NK-92 treated with Interleukin-12 subunit alpha and Interleukin-12 subunit beta, amount 100 ng/mL, for 24 hours (cell line): Measurements from ENCODE around the gene CCDC85C.

Source experiments
- DNase-seq: peaks from one replicate; lab custom pipeline; 2025; lab: John Stamatoyannopoulos, UW

The CCDC85C gene

GRCh38 chr14:99605299-99605961 lies 1.4 kb upstream of the CCDC85C start:
- DNase-seq: no peak

GRCh38 chr14:99604766-99605298 lies 825 bp upstream of the CCDC85C start:
- DNase-seq: no peak

GRCh38 chr14:99604278-99604765 lies 315 bp upstream of the CCDC85C start:
- no peak for DNase-seq

GRCh38 chr14:99602788-99603415 lies 1.1 kb downstream of the CCDC85C start:
- no peak for DNase-seq

- no peak for DNase-seq
These were observed 1.8 kb downstream of the CCDC85C start for GRCh38 chr14:99602054-99602787.

- no peak for DNase-seq
These were observed 2.6 kb downstream of the CCDC85C start for GRCh38 chr14:99601361-99601831.

GRCh38 chr14:99600232-99600888 lies 3.6 kb downstream of the CCDC85C start:
- DNase-seq: no peak

- no peak for DNase-seq
These were observed 4.6 kb downstream of the CCDC85C start for GRCh38 chr14:99599393-99599792.

GRCh38 chr14:99598774-99599173 lies 5.2 kb downstream of the CCDC85C start:
- DNase-seq: no peak

- no peak for DNase-seq
These were observed 6.0 kb downstream of the CCDC85C start for GRCh38 chr14:99597911-99598600.

- DNase-seq: no peak
These were observed 7.2 kb downstream of the CCDC85C start for GRCh38 chr14:99596772-99597171.

GRCh38 chr14:99596071-99596627 lies 7.9 kb downstream of the CCDC85C start:
- DNase-seq: no peak

GRCh38 chr14:99595524-99595923 lies 8.5 kb downstream of the CCDC85C start:
- DNase-seq: no peak

- DNase-seq: no peak
These were observed 9.0 kb downstream of the CCDC85C start for GRCh38 chr14:99595034-99595433.

- DNase-seq: no peak
These were observed 9.8 kb downstream of the CCDC85C start for GRCh38 chr14:99593971-99594841.

- DNase-seq: no peak
These were observed 10.9 kb downstream of the CCDC85C start for GRCh38 chr14:99592933-99593753.

GRCh38 chr14:99592394-99592793 lies 11.6 kb downstream of the CCDC85C start:
- DNase-seq: no peak

GRCh38 chr14:99590746-99591555 lies 13.1 kb downstream of the CCDC85C start:
- no peak for DNase-seq
